COLO829 (cell line): Measurements from ENCODE around the gene SELENOH.

Experiments
- DNase-seq: peaks from one replicate; pipeline ENCODE4 v3.0.0; 2012; ENCODE audit warnings: low spot score

The SELENOH gene

DNA sequence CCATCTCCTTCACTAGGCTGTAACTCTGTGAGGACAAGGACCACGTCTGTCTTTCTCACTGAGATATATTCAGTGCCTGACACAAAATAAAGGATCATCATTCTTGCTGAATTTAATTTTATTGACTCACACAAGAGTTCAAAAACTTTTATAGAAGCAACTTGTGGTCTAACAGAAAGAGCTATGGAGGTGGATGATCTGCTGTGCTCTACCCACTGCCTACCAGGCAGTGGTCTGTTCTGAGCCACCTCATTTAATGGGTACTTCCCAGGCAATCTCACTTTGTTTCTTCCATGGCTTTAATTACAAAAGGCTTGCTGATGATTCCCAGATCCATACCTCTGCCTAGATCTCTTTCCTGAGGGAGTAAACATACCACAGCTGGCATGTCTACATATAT lies 5.6 kb downstream of the SELENOH start:
- DNase-seq, result no peak

- DNase-seq, result no peak
Observed at GRCh38 chr11:57751176-57751575, 9.9 kb downstream of the SELENOH start.

DNA sequence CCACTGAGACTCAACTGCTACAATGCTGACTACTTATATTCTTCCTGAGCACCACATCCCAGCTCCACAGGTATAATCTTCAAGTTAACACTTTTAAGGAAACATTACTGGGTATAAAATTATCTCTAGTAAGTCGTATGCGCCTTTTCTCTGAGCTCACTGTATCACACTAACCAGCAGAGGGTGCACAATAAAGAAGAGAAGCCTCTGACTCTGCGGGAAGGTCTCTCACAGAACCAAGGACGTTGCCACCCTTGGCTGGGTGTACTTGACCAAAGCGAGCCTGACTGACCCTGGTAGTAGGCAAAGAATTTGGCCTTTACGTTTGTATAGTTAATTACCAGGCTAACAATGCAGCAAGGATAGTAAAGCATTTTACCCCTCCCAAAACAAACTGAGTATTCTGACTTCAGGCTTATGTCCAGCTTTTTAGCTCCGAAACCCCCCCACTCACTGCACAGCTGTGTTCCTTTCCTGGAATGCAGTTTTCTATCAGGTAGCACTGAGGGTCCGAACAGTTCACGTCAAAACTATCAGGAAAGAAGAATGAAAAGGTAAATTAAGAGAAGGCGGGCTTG lies 10.5 kb downstream of the SELENOH start, which contains the start of gene BTBD18:
TSS of gene BTBD18 (minus strand) at position 144 of the 578 bp plus-strand sequence. CDS start 631 bp downstream, outside the sequence.
- DNase-seq, result no peak

DNA sequence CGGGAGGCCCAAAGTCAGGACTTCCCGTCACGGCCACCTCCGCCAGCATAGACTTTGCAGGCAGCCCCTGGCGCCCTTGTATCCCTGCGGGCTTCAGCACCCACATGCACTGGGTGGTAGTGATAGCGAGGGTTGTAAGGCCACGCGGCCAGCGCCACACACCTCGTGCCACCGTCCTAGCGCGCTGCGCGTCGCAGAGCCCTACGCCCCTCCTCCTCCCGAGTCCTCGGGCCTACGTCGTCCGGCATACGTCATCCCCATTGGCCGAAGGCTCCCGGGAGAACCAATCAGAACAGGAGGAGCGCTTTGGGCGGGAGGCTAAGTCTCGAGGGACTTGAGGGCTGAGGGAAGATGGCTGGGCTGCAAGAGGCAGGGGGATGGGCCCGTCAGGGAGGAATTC lies 11.7 kb downstream of the SELENOH start:
- DNase-seq, result no peak

DNA sequence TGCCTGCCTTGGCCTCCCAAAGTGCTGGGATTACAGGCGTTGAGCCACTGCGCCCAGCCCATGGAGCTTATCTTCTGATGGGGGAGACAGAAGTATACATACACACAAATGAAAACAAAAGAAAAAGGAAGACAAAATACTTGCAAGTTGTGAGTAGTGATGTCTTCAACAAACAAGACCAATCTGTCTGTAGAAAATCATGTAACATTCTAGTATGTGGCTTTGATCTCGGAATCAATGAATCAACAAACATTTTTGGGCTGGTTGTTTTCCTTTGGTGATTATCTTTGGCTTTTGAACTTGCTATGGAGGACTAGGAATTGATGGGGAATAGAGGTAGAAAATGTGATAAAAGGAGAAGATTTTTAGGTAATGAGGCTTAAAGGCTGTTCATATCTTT lies 16.9 kb downstream of the SELENOH start:
- no peak for DNase-seq

GRCh38 chr11:57761301-57762234 lies 20.3 kb downstream of the SELENOH start, which contains the start of gene CTNND1:
CTNND1 (plus strand) TSS chr11:57761802; CDS start chr11:57791479, 29,677 bp downstream.
- peak; percentile 98 for DNase-seq

GRCh38 chr11:57762235-57762861 lies 21.1 kb downstream of the SELENOH start:
- no peak for DNase-seq

- peak; percentile 80 for DNase-seq
Observed at GRCh38 chr11:57763568-57763967, 22.3 kb downstream of the SELENOH start.

GRCh38 chr11:57764021-57764420 lies 22.7 kb downstream of the SELENOH start:
- no peak for DNase-seq

DNA sequence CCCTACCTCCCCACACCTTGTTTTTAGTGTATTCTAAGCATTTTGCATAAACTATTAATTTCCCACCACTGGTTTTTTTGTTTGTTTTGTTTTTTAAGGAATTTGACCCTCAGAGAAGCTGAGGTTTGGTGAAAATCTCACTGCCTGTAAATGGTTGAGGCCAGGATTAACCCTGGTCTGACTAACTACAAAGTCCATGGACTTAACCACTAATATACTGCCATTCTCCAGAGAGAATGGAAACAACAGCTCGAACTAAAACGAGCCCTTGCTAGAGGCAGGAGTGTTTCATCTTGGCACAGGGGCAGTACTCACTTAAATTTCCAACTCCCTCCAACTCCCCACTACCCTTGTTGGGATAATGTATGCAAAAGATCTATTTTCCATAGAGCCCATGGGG lies 23.3 kb downstream of the SELENOH start:
- DNase-seq, result no peak

GRCh38 chr11:57764972-57765371 lies 23.7 kb downstream of the SELENOH start:
- no peak for DNase-seq

- DNase-seq, result no peak
Observed at GRCh38 chr11:57770793-57771192, 29.5 kb downstream of the SELENOH start.

DNA sequence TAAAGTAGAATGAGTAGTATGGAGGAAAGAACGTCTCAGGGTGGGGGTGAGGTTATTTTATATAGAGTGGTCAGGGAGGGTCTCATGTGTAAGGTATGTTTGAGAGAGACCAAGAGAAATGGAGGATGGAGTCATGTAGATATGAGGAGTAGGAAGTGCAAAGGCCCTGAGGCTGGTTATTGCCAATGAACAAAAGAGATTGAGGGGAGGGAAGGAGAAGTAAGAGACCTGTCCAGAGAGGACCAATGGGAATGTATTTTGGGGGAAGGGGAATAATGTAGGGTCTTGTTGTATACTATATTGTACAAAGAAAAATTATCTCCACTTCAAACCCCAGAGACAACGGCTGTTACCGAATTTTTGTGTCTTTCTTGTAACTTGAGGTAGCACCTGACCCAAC lies 30.1 kb downstream of the SELENOH start:
- DNase-seq, result no peak

DNA sequence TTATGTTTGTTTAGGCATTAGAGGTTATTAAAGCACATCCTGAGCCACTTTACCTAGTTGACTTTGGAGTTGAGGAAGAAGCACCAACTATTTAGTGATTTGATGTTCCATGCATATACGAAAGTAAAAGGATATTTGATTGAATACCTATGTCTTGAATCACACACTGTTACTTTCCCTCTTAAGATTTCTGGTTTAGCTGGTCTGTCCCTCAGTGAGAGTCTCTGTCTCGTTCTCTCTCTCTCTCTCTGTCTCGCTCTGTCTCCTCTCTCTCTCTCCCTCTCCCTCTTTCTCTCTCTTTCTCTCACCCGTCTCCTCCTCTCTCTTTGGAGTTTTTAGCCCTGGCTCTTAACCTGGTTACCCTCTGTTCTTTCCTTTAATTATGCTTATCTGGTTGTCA lies 31.3 kb downstream of the SELENOH start:
- no peak for DNase-seq

- no peak for DNase-seq
Observed at GRCh38 chr11:57773026-57773598, 31.8 kb downstream of the SELENOH start.

DNA sequence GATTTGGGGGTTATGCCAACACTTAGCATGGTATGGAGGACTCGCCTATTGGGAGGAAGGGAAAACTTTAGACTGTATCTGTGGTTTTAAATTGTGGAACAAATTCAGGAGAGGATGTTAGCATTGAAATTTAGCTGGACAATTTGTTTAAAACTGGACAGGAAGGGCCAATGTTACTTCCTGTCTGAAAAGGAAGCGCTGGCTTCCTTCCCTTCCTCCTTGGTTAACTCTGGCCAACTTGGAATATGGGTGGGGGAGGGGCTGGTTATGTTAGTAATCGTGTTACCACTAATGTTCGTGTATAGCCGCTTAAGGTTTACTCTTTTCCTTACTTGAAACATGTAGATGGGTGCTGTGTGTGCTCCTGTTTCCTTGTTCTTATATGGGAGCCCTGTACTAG lies 34.2 kb downstream of the SELENOH start:
- DNase-seq, result no peak

GRCh38 chr11:57776031-57776521 lies 34.8 kb downstream of the SELENOH start:
- no peak for DNase-seq

- DNase-seq, result no peak
Observed at GRCh38 chr11:57776577-57777210, 35.4 kb downstream of the SELENOH start.

DNA sequence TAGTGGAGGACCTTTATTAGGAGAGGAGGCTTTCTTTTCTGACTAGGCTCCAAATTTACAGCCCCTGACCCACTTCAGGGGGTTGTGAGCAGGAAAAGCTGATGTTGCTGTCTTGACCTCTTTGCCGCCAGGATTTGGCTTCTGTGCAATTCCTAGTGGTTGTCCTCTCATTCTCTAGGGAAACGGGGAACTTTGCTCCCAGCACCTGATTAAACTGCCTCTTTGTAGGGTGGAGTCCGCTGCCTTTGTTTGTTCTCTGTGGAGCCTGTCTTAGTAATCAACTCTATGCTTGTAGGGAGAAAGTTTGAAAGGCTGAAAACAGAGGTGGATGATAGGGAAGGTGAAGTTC lies 36.7 kb downstream of the SELENOH start:
- DNase-seq, result no peak

DNA sequence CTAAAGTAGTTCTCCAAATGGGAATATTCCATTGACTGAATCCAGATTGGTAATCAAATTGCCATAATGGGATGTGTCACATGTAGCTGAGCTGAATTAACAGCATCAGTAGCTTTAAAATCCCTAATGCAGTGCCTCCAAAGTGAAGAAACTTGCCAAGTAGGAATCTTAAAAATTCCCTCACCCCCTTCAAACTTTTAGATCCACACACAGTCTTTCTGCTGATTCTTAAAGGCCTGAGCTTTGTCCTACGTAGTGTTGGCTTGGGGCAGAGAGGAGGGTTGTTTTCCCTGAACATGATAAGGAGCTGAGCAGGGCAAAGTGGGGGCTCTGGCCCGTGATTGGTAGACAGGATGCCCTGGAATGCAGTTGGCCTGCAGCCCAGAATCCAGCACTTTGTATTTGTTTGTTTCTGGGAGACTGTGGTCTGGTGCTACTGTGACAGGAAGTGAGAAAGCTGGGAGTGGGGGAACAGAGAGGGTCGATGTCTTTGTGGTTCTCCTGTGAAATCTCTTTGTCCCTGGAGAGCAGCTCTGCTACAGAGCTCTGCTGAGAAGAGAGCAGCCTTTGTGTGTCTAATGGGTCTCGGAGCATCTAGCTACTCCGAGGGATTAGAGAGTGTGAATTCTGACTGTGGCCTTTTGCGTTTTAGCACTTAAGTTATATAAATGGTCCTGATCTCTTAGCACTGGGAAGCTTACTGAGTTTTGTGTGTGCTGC lies 37.2 kb downstream of the SELENOH start:
- DNase-seq, result peak; percentile 95

DNA sequence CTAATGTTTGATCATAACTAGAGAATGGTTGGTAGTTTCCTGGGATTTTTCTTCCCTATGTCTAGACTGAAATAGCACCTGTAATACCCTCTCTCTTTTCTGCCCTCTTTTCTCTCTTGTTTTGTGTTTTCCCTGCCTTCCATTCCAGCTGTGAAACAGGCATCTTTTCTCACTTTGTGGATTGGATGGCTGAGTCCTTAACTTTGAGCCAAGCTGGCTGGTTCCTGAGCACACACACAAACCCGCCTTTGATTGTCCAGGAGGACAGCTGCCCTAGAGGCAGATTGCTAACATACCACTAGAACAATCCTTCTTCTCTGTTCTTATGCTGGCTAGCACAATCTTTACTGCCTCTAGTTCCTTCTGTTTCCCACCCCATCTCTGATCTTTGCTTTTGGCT lies 38.0 kb downstream of the SELENOH start:
- DNase-seq, result peak; percentile 86
